Hepatocyte (in vitro differentiated cells): ENCODE results near the gene C19orf85. TPM values are rescaled to one million over a fixed set of nuclear protein-coding genes. Genes with fewer than 3 reads are reported as not detected.

Experiments used
- DNase-seq: peaks from one replicate; pipeline ENCODE4 v3.0.0-alpha.2; 2016; ENCODE audit warnings: low spot score
- H2AFZ ChIP-seq: fragments of 200-600 bp; sonication (generic); 2 replicates; pipeline ENCODE4 v1.6.0; 2016; ENCODE audit warnings: antibody characterized with exemption, mild to moderate bottlenecking
- H3K27ac ChIP-seq: fragments of 200-600 bp; sonication (generic); 2 replicates; pipeline ENCODE4 v1.5.1; 2016; ENCODE audit warnings: mild to moderate bottlenecking
- H3K27me3 ChIP-seq: fragments of 200-600 bp; sonication (generic); 2 replicates; pipeline ENCODE4 v1.6.1; 2016
- H3K36me3 ChIP-seq: fragments of 200-600 bp; sonication (generic); replicated peaks from 2 replicates; pipeline ENCODE4 v1.5.1; 2016; ENCODE audit warnings: low read depth; ENCODE audit not compliant: insufficient read depth
- H3K4me1 ChIP-seq: fragments of 200-600 bp; sonication (generic); 2 replicates; pipeline ENCODE4 v1.5.1; 2016; ENCODE audit warnings: mild to moderate bottlenecking, moderate library complexity; ENCODE audit not compliant: insufficient read depth
- H3K4me2 ChIP-seq: fragments of 200-600 bp; sonication (generic); 2 replicates; pipeline ENCODE4 v1.6.0; 2016
- H3K4me3 ChIP-seq: fragments of 200-600 bp; sonication (generic); 2 replicates; pipeline ENCODE4 v1.5.1; 2016; ENCODE audit warnings: mild to moderate bottlenecking
- H3K79me2 ChIP-seq: fragments of 200-600 bp; sonication (generic); 2 replicates; pipeline ENCODE4 v1.6.0; 2017; ENCODE audit warnings: mild to moderate bottlenecking
- H3K9me2 ChIP-seq: fragments of 200-600 bp; sonication (generic); replicated peaks from 2 replicates; pipeline ENCODE4 v1.6.0; 2017; ENCODE audit warnings: mild to moderate bottlenecking; ENCODE audit not compliant: insufficient read depth
- H3K9me3 ChIP-seq: fragments of 200-600 bp; sonication (generic); 2 replicates; pipeline ENCODE4 v1.5.1; 2016; ENCODE audit warnings: low read depth, mild to moderate bottlenecking
- H4K20me1 ChIP-seq: fragments of 200-600 bp; sonication (generic); 2 replicates; pipeline ENCODE4 v1.6.0; 2016; ENCODE audit warnings: mild to moderate bottlenecking; ENCODE audit not compliant: insufficient read depth, poor library complexity, severe bottlenecking
- CTCF ChIP-seq: fragments of 200-600 bp; sonication (generic); IDR thresholded peaks from 2 replicates; pipeline ENCODE4 v1.5.1; 2016; ENCODE audit warnings: antibody characterized with exemption, mild to moderate bottlenecking; ENCODE audit not compliant: poor library complexity
- EZH2 ChIP-seq: fragments of 200-600 bp; sonication (generic); IDR thresholded peaks from 2 replicates; pipeline ENCODE4 v1.6.1; 2016; ENCODE audit warnings: antibody characterized with exemption, mild to moderate bottlenecking, borderline replicate concordance
- EZH2phosphoT487 ChIP-seq: fragments of 200-600 bp; sonication (generic); IDR thresholded peaks from one replicate; pipeline ENCODE4 v1.6.1; 2018; ENCODE audit warnings: antibody characterized with exemption, mild to moderate bottlenecking, low read depth, moderate library complexity; ENCODE audit not compliant: unreplicated experiment, severe bottlenecking
- WGBS: methylation state at CpG from one replicate; pipeline ENCODE4 v1.1.6; 2016; ENCODE audit warnings: low lambda C conversion rate; ENCODE audit errors: missing lambda C conversion rate; 5-methylcytosine and 5-hydroxymethylcytosine counted together
- polyA plus RNA-seq: library from polyadenylated mRNA; unstranded; fragments of >200 nt; fragmentation: Nextera tagmentation; extraction: Ambion mirVana; gene quantifications from 2 replicates; pipeline ENCODE4 v1.2.1, GENCODE V29; 2016
- total RNA-seq: library from RNA; depleted of rRNA; stranded (reverse); fragments of >200 nt; gene quantifications from 2 replicates; pipeline ENCODE4 v1.2.3, GENCODE V29; 2014

Gene C19orf85
- total and polyA plus RNA-seq, 2 experiments from 2014 or later: not detected

- Histone ChIP-seq H3K79me2 (no peaks in the 10 kb centered on the region), H3K9me3 (no peaks in the 10 kb centered on the region), H3K36me3 (no peaks in the 10 kb centered on the region), H3K27me3 (peaks cover 10% of the 10 kb centered on the region), H3K27ac (no peak overlapping the region), H2AFZ (no peak overlapping the region), H3K4me1 (no peaks in the 10 kb centered on the region), H4K20me1 (no peaks in the 10 kb centered on the region), H3K4me2 (no peak overlapping the region), H3K9me2 (no peaks in the 10 kb centered on the region), H3K4me3 (no peak overlapping the region)
- 70% methylated on average over 11 of the region's 11 CpGs for WGBS
- TF ChIP-seq CTCF (no peak), EZH2 (no peak), EZH2phosphoT487 (no peak)
- DNase-seq: no peak
These were observed 31.2 kb upstream of the C19orf85 start for GRCh38 chr19:55495646-55496349.

GRCh38 chr19:55494172-55494761 lies 29.7 kb upstream of the C19orf85 start:
- Histone ChIP-seq H3K27me3 (peaks cover 10% of the 10 kb centered on the region), H3K9me2 (no peaks in the 10 kb centered on the region), H3K9me3 (no peaks in the 10 kb centered on the region), H3K36me3 (no peaks in the 10 kb centered on the region), H2AFZ (no peak overlapping the region), H3K79me2 (no peaks in the 10 kb centered on the region), H3K4me1 (no peaks in the 10 kb centered on the region), H3K4me3 (no peak overlapping the region), H4K20me1 (no peaks in the 10 kb centered on the region), H3K27ac (no peak overlapping the region), H3K4me2 (no peak overlapping the region)
- WGBS: 77% methylated on average over 21 of the region's 22 CpGs
- DNase-seq: no peak
- TF ChIP-seq EZH2phosphoT487 (no peak), EZH2 (no peak)

- no peaks in the 10 kb centered on the region for H3K4me1 ChIP-seq
- peaks cover 10% of the 10 kb centered on the region for H3K27me3 ChIP-seq
- no peaks in the 10 kb centered on the region for H3K9me3 ChIP-seq
- TF ChIP-seq EZH2phosphoT487 (no peak), CTCF (no peak), EZH2 (no peak)
- DNase-seq: no peak
- no peaks in the 10 kb centered on the region for H3K36me3 ChIP-seq
- H3K4me2 ChIP-seq: no peak overlapping the region
- no peak overlapping the region for H2AFZ ChIP-seq
- WGBS: 93% methylated on average over 15 of the region's 38 CpGs
- H3K9me2 ChIP-seq: no peaks in the 10 kb centered on the region
- no peak overlapping the region for H3K4me3 ChIP-seq
- H3K27ac ChIP-seq: no peak overlapping the region
- no peaks in the 10 kb centered on the region for H4K20me1 ChIP-seq
- no peaks in the 10 kb centered on the region for H3K79me2 ChIP-seq
These were observed 29.2 kb upstream of the C19orf85 start for GRCh38 chr19:55493645-55494171.

GRCh38 chr19:55493052-55493644 lies 28.6 kb upstream of the C19orf85 start:
- Histone ChIP-seq H3K9me3 (no peaks in the 10 kb centered on the region), H3K27ac (no peak overlapping the region), H4K20me1 (no peaks in the 10 kb centered on the region), H3K9me2 (no peaks in the 10 kb centered on the region), H3K4me3 (no peak overlapping the region), H2AFZ (no peak overlapping the region), H3K4me2 (no peak overlapping the region), H3K4me1 (peaks cover 3% of the 10 kb centered on the region), H3K36me3 (no peaks in the 10 kb centered on the region), H3K79me2 (no peaks in the 10 kb centered on the region), H3K27me3 (peaks cover 10% of the 10 kb centered on the region)
- no peak for DNase-seq
- TF ChIP-seq CTCF (no peak), EZH2 (no peak), EZH2phosphoT487 (no peak)
- WGBS: 80% methylated on average over 17 of the region's 18 CpGs
